MM.1S (cell line): Measurements from ENCODE around the gene DUSP8.
"Not testable (repeated sequence)": the region's sequence is repeated elsewhere in the genome, so short reads cannot be mapped to it uniquely, and the experiment has no call there.

ENCODE experiments used
- DNase-seq: peaks from one replicate; pipeline ENCODE4 v3.0.0-alpha.2; 2015
- H2AFZ ChIP-seq: fragments of 300-600 bp; sonication (generic); 2 replicates; pipeline ENCODE4 v1.6.0; 2016; ENCODE audit warnings: antibody characterized with exemption, low read length
- H3F3A ChIP-seq: fragments of 300-600 bp; sonication (generic); 2 replicates; pipeline ENCODE4 v1.6.1; 2016; ENCODE audit warnings: mild to moderate bottlenecking, antibody characterized with exemption, low read length, moderate library complexity, mixed read lengths; ENCODE audit not compliant: insufficient read depth
- H3K27ac ChIP-seq: fragments of 300-600 bp; sonication (generic); 2 replicates; pipeline ENCODE4 v1.5.1; 2016; ENCODE audit warnings: mild to moderate bottlenecking, low read length
- H3K27me3 ChIP-seq: fragments of 300-600 bp; sonication (generic); replicated peaks from 2 replicates; pipeline ENCODE4 v1.6.0; 2016; ENCODE audit warnings: low read length; ENCODE audit not compliant: insufficient read depth
- H3K36me3 ChIP-seq: fragments of 300-600 bp; sonication (generic); replicated peaks from 2 replicates; pipeline ENCODE4 v1.6.1; 2016; ENCODE audit warnings: mild to moderate bottlenecking, low read length, mixed read lengths; ENCODE audit not compliant: insufficient read depth
- H3K4me1 ChIP-seq: fragments of 300-600 bp; sonication (generic); 2 replicates; pipeline ENCODE4 v1.6.1; 2016; ENCODE audit warnings: low read length, mixed read lengths
- H3K4me2 ChIP-seq: fragments of 300-600 bp; sonication (generic); 2 replicates; pipeline ENCODE4 v1.6.0; 2016; ENCODE audit warnings: low read depth, low read length
- H3K4me3 ChIP-seq: fragments of 300-600 bp; sonication (generic); 2 replicates; pipeline ENCODE4 v1.5.1; 2016; ENCODE audit warnings: low read length, mixed read lengths
- H3K79me2 ChIP-seq: fragments of 300-600 bp; sonication (generic); 2 replicates; pipeline ENCODE4 v1.6.1; 2016; ENCODE audit warnings: mixed run types, low read length, mixed read lengths
- H3K9ac ChIP-seq: fragments of 300-600 bp; sonication (generic); 2 replicates; pipeline ENCODE4 v1.6.1; 2016; ENCODE audit warnings: low read length, mixed read lengths
- H3K9me2 ChIP-seq: fragments of 300-600 bp; sonication (generic); replicated peaks from 2 replicates; pipeline ENCODE4 v1.6.1; 2016; ENCODE audit warnings: mild to moderate bottlenecking, low read length, mixed read lengths; ENCODE audit not compliant: insufficient read depth
- H3K9me3 ChIP-seq: fragments of 300-600 bp; sonication (generic); replicated peaks from 2 replicates; pipeline ENCODE4 v1.6.1; 2016; ENCODE audit warnings: mild to moderate bottlenecking, low read length, mixed read lengths; ENCODE audit not compliant: insufficient read depth
- H4K20me1 ChIP-seq: fragments of 300-600 bp; sonication (generic); 2 replicates; pipeline ENCODE4 v1.6.1; 2016; ENCODE audit warnings: mild to moderate bottlenecking, low read length, moderate library complexity, mixed read lengths; ENCODE audit not compliant: insufficient read depth
- EZH2 ChIP-seq: fragments of 300-600 bp; sonication (generic); optimal IDR thresholded peaks from 2 replicates; pipeline ENCODE3; 2017; ENCODE audit warnings: low read depth, mild to moderate bottlenecking, antibody characterized with exemption, low read length, mixed read lengths
- EZH2phosphoT487 ChIP-seq: fragments of 300-600 bp; sonication (generic); IDR thresholded peaks from 2 replicates; pipeline ENCODE4 v1.6.1; 2018; ENCODE audit warnings: antibody characterized with exemption, low read length
- TF ChIP-seq, protein P1 (sequence below): fragments of 300-600 bp; sonication (generic); IDR thresholded peaks from 2 replicates; pipeline ENCODE4 v1.5.1; 2016; ENCODE audit warnings: antibody characterized with exemption, low read length, mixed read lengths

The DUSP8 gene

DNA sequence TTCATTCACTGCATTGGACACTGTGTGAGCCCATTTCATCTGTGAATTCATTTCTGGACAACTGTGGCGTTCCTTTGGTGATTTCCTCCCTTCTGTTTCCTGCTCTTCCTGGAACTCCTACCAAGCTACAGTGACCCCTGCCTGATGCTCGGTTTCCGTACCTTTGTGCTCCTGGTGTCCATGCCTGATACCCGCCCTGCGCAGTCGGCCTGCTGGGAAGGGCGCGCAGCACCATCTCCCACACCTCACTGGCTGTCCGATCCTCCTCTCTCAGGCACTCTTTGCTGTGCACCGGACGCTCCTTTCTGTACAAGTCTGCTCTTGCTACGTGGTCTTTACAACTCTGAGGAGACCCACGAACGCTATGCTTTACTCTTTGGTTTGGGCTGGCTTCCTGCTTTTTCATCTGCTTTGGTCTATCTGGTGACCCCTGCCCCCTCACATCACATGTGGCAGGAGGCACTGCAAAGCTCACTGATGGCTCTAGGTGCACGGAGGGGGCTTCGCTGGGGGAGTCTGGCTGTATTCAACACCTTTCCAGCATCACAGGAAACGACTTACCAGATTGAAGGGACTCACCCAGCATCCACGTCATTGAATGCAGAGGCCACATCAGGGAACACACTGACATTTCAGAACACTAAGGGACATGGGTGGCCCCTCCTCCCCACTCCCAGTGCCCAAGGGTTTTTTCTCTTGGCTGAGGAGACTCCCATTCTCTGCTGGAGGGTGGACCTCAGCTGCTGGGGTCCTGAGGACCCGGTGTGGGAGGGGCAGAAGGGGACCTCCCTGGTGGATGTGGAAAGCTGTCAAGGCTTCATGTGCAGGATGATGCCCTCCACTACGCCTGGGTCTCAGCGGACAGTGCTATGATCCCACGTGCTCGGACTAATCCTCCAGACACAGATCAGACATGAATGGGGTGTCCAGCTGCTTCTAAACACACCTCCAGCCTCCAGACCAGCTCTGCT is 58.5 kb downstream of the DUSP8 start:
- H3F3A ChIP-seq = peaks cover 4% of the 10 kb centered on the region; the same call in 1 of the 2 replicates
- H3K9me2 ChIP-seq = no peaks in the 10 kb centered on the region
- H3K4me2 ChIP-seq = no peak overlapping the region
- no peak overlapping the region for H3K27ac ChIP-seq
- H4K20me1 ChIP-seq = peaks cover 6% of the 10 kb centered on the region; the same call in 1 of the 2 replicates
- no peak overlapping the region for H3K9ac ChIP-seq
- no peaks in the 10 kb centered on the region for H3K27me3 ChIP-seq
- H3K36me3 ChIP-seq = no peaks in the 10 kb centered on the region
- no peak overlapping the region for H3K4me3 ChIP-seq
- H3K79me2 ChIP-seq = peaks cover 24% of the 10 kb centered on the region
- DNase-seq = no peak
- H3K9me3 ChIP-seq = no peaks in the 10 kb centered on the region
- no peak overlapping the region for H2AFZ ChIP-seq
- TF ChIP-seq EZH2phosphoT487 = no peak
- TF ChIP-seq EZH2 = no peak
- TF ChIP-seq, protein P1, sequence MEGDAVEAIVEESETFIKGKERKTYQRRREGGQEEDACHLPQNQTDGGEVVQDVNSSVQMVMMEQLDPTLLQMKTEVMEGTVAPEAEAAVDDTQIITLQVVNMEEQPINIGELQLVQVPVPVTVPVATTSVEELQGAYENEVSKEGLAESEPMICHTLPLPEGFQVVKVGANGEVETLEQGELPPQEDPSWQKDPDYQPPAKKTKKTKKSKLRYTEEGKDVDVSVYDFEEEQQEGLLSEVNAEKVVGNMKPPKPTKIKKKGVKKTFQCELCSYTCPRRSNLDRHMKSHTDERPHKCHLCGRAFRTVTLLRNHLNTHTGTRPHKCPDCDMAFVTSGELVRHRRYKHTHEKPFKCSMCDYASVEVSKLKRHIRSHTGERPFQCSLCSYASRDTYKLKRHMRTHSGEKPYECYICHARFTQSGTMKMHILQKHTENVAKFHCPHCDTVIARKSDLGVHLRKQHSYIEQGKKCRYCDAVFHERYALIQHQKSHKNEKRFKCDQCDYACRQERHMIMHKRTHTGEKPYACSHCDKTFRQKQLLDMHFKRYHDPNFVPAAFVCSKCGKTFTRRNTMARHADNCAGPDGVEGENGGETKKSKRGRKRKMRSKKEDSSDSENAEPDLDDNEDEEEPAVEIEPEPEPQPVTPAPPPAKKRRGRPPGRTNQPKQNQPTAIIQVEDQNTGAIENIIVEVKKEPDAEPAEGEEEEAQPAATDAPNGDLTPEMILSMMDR = no peak
- no peaks in the 10 kb centered on the region for H3K4me1 ChIP-seq

DNA sequence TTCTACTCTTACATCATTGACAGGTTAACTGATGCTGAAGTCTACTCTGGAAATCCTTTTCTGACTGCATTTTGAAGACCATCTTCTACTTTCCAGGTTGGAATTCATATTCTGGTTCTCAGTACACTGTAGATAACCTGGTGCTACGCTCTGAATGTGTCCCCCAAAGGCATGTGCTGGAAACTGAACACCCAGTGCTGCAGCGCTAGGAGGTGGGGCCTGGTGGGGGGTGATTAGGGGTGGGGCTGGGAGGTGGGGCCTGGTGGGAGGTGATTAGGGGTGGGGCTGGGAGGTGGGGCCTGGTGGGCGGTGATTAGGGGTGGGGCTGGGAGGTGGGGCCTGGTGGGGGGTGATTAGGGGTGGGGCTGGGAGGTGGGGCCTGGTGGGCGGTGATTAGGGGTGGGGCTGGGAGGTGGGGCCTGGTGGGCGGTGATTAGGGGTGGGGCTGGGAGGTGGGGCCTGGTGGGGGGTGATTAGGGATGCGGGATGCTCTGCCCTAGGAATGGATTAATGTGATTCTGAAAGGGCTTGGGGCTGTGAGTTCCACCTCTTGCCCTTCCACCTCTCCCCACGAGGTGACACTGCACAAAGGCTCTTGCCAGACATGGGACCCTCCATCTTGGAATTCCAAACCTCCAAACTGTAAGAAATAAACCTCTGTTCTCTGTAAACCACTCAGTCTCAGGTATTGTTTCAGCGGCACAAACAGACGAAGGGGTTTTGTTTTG is 59.4 kb downstream of the DUSP8 start:
- H3K4me1 ChIP-seq, H3K9me2 ChIP-seq, DNase-seq, H3K4me3 ChIP-seq, H3K36me3 ChIP-seq, H3K9me3 ChIP-seq, H4K20me1 ChIP-seq, H3K27me3 ChIP-seq, H3K4me2 ChIP-seq, H3K27ac ChIP-seq, H3K9ac ChIP-seq, H3F3A ChIP-seq, H2AFZ ChIP-seq: not testable (repeated sequence)
- peaks cover 24% of the 10 kb centered on the region for H3K79me2 ChIP-seq

GRCh38 chr11:1511937-1512496 is 60.1 kb downstream of the DUSP8 start:
- Histone ChIP-seq H3K79me2 (peaks cover 23% of the 10 kb centered on the region), H3K27me3 (no peaks in the 10 kb centered on the region), H3K4me2 (no peak overlapping the region), H3K9me2 (no peaks in the 10 kb centered on the region), H4K20me1 (peaks cover 6% of the 10 kb centered on the region; the same call in 1 of the 2 replicates), H3K27ac (no peak overlapping the region), H3K9me3 (no peaks in the 10 kb centered on the region), H3K36me3 (no peaks in the 10 kb centered on the region), H3K4me3 (no peak overlapping the region), H3F3A (peaks cover 4% of the 10 kb centered on the region; the same call in 1 of the 2 replicates), H3K4me1 (no peaks in the 10 kb centered on the region), H2AFZ (no peak overlapping the region), H3K9ac (no peak overlapping the region)
- DNase-seq = no peak
- TF ChIP-seq, protein P1 = no peak
- no peak for TF ChIP-seq EZH2phosphoT487
- no peak for TF ChIP-seq EZH2
